SK-N-SH (cell line): ENCODE measurements around the gene CARD14.

ENCODE experiments used
- SMC3 ChIP-seq: IDR thresholded peaks from 2 replicates; pipeline ENCODE4 v1.6.1; 2012; ENCODE audit warnings: low read depth, low read length, improper control_type of control experiment
- TAF1 ChIP-seq: IDR thresholded peaks from 2 replicates; pipeline ENCODE4 v1.6.1; 2012; ENCODE audit warnings: low read depth, mild to moderate bottlenecking, low read length, moderate library complexity, borderline replicate concordance
- TF ChIP-seq, protein P1 (sequence below): fragments of 200-600 bp; sonication (generic); IDR thresholded peaks from 2 replicates; pipeline ENCODE4 v1.6.1; 2017; ENCODE audit warnings: antibody characterized with exemption, mild to moderate bottlenecking, moderate library complexity
- TF ChIP-seq, protein P2 (sequence below): IDR thresholded peaks from 2 replicates; pipeline ENCODE4; 2012

- TF ChIP-seq, protein P1, sequence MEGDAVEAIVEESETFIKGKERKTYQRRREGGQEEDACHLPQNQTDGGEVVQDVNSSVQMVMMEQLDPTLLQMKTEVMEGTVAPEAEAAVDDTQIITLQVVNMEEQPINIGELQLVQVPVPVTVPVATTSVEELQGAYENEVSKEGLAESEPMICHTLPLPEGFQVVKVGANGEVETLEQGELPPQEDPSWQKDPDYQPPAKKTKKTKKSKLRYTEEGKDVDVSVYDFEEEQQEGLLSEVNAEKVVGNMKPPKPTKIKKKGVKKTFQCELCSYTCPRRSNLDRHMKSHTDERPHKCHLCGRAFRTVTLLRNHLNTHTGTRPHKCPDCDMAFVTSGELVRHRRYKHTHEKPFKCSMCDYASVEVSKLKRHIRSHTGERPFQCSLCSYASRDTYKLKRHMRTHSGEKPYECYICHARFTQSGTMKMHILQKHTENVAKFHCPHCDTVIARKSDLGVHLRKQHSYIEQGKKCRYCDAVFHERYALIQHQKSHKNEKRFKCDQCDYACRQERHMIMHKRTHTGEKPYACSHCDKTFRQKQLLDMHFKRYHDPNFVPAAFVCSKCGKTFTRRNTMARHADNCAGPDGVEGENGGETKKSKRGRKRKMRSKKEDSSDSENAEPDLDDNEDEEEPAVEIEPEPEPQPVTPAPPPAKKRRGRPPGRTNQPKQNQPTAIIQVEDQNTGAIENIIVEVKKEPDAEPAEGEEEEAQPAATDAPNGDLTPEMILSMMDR = no peak
- no peak for TF ChIP-seq SMC3
- TF ChIP-seq TAF1 = no peak
- TF ChIP-seq, protein P2, sequence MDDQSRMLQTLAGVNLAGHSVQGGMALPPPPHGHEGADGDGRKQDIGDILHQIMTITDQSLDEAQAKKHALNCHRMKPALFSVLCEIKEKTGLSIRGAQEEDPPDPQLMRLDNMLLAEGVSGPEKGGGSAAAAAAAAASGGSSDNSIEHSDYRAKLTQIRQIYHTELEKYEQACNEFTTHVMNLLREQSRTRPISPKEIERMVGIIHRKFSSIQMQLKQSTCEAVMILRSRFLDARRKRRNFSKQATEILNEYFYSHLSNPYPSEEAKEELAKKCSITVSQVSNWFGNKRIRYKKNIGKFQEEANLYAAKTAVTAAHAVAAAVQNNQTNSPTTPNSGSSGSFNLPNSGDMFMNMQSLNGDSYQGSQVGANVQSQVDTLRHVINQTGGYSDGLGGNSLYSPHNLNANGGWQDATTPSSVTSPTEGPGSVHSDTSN = 0 out of 2 replicates have a peak, but pooled peaks have one; percentile 18
Measured at GRCh38 chr17:80145076-80146075, 24.5 kb upstream of the CARD14 start.
